HG03521 (cell line): ENCODE measurements around the gene GADD45A.

Source experiments
- ATAC-seq: cut with Tn5 transposase; IDR thresholded peaks from one replicate; pipeline ENCODE4 v1.9.1; 2021; ENCODE audit warnings: mild to moderate bottlenecking, moderate library complexity; ENCODE audit not compliant: unreplicated experiment

Gene GADD45A

GRCh38 chr1:67687649-67688048 is 2.6 kb downstream of the GADD45A start:
- ATAC-seq = no peak

DNA sequence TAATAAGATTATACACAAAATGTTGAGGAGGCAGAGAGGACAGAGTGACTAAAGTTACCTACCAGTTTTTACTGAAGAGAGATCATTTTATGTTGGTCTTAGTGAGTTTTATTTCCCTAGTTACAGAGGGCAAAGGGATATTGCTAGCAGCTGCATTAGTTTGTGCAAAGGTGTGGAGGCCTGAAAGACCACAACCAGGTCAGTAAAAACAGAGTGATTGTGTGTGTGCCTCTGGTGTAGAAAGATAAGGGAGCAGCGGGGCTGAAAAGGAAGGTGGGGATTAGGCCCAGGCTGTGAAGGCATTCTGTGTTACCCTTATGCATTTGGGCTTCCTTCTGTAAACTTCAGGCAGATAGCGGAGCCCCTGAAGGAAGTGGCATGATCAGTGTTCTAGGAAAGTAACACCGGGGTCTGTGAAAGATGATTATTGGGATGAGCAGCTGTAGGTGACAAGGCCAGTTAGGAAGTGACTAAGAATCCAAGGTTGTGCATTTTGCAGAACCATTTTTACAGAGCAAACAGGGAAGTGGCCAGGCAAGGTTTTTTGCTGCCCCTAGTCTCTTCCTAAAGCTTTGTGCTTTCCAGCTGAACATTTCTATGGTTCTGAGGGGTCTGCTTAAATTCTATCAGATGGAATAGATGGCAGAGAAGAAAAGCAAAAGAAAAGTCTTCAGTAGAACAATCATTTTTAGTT is 3.7 kb downstream of the GADD45A start:
- no peak for ATAC-seq

- ATAC-seq = no peak
These were observed 4.4 kb downstream of the GADD45A start for GRCh38 chr1:67689267-67690017.

GRCh38 chr1:67690018-67690363 is 5.0 kb downstream of the GADD45A start:
- no peak for ATAC-seq

DNA sequence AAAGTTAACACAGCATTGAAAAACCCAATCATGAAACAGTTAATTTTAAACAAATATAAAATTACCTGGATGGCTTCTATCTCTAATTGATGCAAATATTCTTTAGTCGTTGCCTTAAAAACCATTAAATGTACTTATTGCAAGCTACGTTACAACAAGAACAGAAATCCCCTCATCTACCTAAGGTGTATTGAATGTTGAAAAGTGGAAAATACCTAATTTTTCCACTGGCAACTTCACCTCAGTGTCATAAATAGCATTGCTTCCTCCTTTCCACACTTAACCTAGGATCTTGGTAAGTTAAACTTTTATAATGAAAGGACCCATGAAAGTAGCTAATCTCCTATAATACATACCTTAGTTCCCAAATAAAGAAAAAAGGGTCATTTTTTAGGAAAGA is 5.4 kb downstream of the GADD45A start:
- no peak for ATAC-seq

GRCh38 chr1:67691712-67692111 is 6.7 kb downstream of the GADD45A start:
- no peak for ATAC-seq

DNA sequence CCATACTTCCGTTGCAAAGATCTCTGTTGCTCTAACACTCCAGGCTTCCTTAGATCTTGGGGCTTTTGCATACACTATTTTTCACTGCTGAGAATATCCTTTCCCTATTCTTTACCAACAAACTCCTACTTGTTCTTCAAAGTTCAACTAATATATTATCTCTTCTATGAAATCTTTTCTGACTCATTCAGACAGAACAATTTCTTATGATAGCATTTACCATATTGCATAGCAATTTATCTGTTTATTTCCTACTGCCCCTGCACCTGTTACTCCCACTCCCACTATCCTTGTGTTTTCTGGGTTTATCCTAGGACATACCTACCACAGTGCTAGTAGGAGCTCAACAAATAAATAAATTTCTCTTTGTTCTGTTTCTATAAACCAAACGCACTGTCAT is 11.0 kb downstream of the GADD45A start:
- ATAC-seq = no peak

DNA sequence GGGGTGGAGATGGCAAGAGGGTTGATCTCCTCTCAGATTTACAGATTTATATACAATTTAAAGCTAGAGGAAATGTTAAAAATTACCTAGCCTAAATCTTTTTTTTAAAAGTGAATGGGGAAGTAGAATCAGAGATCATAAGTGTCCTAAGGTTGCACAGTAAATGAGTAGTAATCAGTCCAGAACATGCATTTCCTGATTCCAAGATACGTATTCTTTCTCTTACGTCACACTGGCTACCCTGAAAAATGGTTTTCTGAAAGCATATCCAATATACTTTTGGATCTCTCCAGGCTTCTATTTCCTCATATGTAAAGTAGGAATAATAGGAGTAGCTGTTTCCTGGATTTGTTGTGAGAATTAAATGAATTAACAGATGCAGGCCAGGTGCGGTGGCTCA is 11.7 kb downstream of the GADD45A start:
- no peak for ATAC-seq

- no peak for ATAC-seq
These were observed 15.2 kb downstream of the GADD45A start for GRCh38 chr1:67700220-67700619.

DNA sequence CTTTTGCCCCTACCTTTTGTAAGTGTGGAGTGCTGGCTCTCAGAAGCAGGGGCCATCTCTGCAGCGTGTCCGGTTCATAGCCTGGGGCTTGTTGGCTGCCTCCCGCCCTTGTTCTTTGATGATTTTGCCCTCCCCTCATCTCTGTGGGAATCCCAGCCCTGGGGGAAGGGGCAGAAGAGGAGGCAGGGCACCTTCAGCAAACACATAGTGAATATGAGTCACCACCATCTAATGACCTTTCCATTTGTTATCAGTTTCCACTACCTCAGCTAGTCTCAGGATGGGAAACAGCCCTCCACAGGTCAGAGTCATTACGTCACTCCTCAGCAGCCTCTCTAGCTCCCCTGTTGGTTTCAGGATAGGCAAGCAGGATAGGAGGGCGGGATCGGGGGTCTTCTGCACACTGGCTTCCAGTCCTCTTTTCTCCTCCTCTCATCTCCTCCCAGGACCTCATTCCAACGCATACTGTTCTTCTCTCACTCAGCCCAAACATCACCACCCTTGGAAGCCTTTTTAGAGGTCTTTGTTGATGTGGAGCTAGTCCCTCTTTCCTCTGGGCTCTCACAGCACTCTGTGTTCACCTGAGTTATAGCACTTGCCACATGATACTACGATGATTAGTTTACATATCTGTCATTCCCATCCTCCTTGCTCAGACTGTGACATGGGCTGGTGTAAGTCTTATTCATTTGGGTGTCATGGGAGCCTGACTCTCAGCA is 15.8 kb downstream of the GADD45A start:
- no peak for ATAC-seq

GRCh38 chr1:67701876-67702275 is 16.9 kb downstream of the GADD45A start:
- no peak for ATAC-seq

GRCh38 chr1:67704351-67704750 is 19.4 kb downstream of the GADD45A start:
- ATAC-seq = no peak

DNA sequence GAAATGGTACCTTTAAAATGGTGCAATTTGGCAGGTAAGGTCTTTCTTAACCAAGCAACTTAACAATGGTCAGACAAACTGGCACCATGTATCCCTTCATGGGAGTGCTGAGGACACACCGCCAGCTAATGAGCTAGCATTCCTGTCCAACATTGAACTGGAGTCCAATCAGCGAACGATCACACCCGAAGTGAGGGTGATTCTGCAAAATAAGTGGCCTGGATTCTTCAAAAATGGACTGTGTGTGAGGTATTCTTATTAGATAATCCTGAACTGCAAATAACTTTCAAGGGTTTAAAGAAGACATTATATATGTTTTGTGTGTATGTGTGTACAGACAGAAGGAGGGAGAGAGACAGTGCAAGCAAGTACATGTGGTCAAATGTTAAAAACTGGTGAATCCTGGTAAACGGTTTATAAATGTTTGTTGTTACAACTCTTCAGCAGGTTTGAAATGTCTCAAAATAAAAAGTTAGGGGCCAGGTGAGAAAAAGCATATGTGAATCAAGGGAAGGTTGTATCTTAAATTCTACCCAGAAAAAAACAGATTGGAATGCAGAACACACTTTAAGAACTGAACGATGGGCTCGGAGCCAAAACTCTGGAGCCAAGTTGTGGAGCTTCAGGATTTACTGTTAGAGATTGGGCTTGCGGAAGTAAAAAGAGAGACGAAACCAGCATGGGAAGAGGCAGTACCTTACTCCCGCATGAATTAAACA is 20.9 kb downstream of the GADD45A start:
- no peak for ATAC-seq

DNA sequence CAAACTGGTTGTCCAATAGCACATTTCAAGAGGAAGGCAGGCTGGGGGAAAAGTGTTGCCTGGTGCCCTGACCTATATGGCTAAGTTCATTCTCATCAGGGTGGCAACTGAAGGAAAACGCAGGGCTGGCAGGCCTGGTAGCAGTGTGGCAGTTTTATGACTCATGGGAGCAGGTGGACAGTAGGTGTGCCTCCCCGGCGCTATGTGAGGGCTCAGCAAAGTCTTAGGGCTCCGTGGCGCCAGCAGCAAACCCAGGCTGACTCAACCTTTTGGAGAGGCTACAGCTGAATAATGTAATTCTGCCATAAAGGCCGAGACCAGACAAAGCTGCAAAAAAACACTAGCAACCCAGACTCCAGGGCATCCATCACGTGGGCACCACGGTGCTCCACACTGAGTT is 23.6 kb downstream of the GADD45A start:
- no peak for ATAC-seq

DNA sequence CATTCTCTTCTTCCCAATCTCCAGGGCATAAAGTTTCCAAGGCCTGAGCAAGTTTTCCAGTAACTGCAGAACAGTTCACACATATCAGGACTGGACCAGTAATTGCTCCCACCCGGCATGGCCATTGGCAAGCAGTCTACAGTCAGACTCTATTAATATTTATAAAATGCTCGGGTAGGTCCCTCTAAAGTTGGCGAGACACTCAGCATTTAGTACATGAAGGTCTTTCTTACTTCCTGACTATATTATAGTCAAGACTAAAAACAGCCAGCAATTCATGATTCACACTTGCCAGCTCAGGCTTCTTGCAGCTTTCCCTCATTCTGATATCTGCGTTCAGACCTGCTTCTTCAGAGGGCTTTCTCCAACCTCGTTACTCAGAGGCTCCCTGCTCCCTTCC is 25.4 kb downstream of the GADD45A start:
- no peak for ATAC-seq

DNA sequence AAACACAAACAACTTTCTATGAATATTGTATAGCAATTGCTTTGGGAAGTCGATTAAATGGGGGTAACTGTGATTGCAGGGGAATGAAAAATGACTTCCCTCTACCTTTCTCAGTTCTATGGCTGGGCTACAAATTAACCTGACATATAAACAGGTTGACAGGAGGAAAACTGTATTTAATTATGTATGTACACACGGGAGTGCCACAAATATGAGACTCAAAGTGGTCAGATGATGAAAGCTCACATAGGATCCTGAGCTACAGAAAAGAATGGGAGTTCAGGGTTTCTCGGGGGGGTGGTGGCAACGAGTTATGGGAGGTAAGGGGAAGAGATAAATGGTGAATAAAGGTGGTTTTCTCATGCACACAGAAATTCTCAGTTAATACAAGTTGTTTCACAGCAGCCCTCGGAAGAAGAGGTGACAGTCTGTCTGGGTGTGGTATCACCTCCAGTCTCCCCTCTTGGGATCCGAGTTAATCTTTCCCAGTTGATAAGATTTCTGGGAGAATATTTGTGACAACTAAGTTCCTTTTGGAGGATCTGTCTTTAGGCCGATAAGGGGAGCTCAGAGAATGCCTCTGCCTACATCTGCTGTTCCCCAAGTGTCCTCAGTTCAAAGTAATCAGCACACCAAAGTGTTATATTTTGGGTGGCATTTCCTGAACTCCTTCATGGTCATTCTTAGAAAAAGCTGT is 26.3 kb downstream of the GADD45A start:
- no peak for ATAC-seq

GRCh38 chr1:67711855-67712212 is 26.8 kb downstream of the GADD45A start:
- no peak for ATAC-seq

- no peak for ATAC-seq
These were observed 28.3 kb downstream of the GADD45A start for GRCh38 chr1:67713057-67713846.

- ATAC-seq = no peak
These were observed 30.8 kb downstream of the GADD45A start for GRCh38 chr1:67715819-67716218.

GRCh38 chr1:67716800-67717199 is 31.8 kb downstream of the GADD45A start:
- ATAC-seq = no peak
